ENCODE results near the gene GMPR.
A peak's percentile ranks its signal among the peaks of the same experiment; 100 is the strongest.

GMPR gene

DNA sequence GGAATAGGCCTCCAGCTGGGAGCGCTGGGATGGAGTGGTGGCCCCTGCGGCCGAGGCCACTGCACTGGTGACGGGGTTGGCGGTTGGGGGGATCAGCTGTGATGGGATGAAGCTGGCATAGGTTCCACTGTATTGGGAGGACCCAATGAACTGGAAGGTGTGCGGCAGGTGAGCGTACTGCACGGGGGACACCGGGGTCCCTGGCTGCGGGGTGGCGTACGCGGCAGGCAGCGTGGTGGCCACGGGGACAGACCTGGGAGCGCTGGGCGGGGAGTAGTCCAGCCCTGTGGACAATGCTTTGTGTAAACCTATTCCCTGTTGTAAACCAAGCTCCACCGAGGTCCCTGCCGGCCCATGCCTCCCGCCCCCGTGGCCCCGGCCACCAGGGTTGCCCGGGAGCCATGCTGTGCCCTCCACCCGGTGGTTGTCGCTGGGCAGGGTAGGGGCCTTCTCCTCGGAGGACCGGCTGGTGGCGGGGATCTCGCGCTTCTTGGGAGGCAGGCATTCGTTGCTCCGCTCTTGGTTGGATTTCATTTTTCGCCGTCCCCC is 89.5 kb downstream of the GMPR start:
- no peak for DNase-seq (ENCODE audit: low spot score)

- DNase-seq (ENCODE audit: low spot score): no peak
Observed at GRCh38 chr6:16329233-16329632, 90.8 kb downstream of the GMPR start.

- DNase-seq (ENCODE audit: low spot score): peak; percentile 79
Observed at GRCh38 chr6:16331384-16332174, 93.2 kb downstream of the GMPR start.

DNA sequence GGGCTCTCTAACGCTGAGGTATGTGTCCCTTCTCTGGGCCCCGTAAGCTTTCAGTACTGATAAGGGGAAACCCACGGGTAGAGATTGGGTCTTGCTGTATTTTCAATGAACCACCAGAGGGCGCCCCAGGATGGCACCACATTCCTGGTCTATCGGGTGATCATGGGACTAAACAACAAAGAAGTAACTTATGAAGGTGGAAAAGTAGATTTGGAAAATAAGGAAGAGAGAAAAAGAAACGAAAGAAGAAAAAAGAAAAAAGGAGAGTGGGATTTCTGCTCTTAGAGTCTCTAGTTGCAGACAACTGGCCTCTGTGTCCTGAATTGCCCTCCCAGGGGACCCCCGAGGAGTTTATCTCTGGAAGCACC is 93.8 kb downstream of the GMPR start:
- peak; percentile 73 for DNase-seq (ENCODE audit: low spot score)

DNA sequence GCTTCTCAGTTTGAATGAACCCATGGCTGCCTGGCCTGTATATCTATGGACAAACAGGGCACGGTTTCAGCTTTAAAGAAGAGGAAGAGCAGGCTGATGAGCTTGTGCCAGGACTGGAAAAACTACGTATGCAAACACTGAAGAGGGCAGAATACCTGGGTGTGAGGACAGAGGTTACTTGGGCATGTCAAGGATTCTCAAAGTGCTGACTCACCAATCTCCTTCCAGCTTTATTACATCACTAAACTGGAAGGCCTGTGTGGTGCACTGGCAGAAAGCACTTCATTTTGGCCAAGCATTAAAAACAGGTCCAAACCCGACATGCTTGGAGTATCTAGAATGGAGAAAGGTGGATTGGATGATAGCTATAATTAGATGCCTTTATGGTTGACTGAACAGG is 95.2 kb downstream of the GMPR start:
- DNase-seq (ENCODE audit: low spot score): peak; percentile 30

GRCh38 chr6:16334671-16335070 is 96.3 kb downstream of the GMPR start:
- peak; percentile 79 for DNase-seq (ENCODE audit: low spot score)

- no peak for DNase-seq (ENCODE audit: low spot score)
Observed at GRCh38 chr6:16335176-16335575, 96.8 kb downstream of the GMPR start.

DNA sequence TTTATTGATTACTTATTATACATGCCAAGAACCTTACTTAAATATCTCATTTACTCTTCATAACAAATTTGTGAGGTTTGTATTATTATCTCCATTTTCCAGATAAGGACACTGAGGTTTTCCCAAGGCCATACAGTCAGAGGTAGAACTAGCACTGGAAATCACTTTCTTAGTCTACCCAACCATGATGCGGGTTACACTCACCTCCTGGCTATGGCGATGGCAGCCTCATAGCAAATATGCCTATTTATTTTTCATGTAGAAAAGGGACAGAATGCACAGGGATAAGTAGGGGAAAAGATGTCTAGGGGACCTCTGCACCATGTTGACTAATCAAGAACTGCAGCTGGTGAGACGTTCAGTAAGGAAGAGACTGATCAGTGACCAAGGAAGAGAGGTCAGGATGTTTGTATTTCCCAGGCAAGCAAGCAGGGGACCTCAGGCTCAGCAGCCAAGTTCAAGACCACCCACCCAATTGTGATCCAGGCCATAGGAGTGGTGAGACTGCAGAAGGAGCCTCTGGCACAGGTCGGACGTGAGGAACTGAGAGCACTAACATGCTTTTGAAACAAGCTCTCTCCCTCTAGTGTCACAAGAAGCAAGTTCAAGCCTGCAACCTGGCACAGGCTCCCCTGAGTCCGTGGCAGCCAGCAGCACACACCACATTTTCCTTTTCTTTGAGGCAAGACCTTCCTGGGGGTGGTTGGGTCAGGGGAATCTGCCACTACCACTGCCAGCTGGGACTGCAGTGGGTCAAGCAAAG is 97.8 kb downstream of the GMPR start:
- DNase-seq (ENCODE audit: low spot score): no peak

- DNase-seq (ENCODE audit: low spot score): no peak
Observed at GRCh38 chr6:16336911-16337294, 98.5 kb downstream of the GMPR start.

- DNase-seq (ENCODE audit: low spot score): peak; percentile 85
Observed at GRCh38 chr6:16337295-16337975, 99.0 kb downstream of the GMPR start.

- peak; percentile 96 for DNase-seq (ENCODE audit: low spot score)
Observed at GRCh38 chr6:16338577-16339264, 100.3 kb downstream of the GMPR start.

DNA sequence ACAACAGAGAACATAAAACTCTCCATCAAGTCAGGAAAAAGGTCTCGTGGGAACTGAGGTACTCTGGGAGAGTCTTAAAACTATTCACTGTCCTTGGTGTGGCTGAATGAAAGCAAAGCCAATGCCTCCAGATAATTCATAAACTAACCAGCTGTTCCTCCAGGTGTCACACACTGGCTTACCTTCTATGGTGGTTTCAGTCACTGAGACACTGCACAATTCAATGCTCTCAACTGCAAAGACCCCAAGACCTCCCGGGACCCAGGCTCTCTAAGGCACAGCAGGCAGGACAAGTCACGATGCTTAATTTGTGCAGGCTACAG is 100.8 kb downstream of the GMPR start:
- no peak for DNase-seq (ENCODE audit: low spot score)

- DNase-seq (ENCODE audit: low spot score): no peak
Observed at GRCh38 chr6:16343593-16343992, 105.2 kb downstream of the GMPR start.

GRCh38 chr6:16344756-16345155 is 106.4 kb downstream of the GMPR start:
- DNase-seq (ENCODE audit: low spot score): no peak

All from AG08395 (cell line).